Measurements from ENCODE around the gene AKNA. TPM values are rescaled to one million over a fixed set of nuclear protein-coding genes. Genes with fewer than 3 reads are reported as not detected.

Gene AKNA
- total RNA-seq, 3 donors from 2014 or later = 29.3 to 45.1 (median 44.9) TPM

- no peak for TF ChIP-seq CTCF (IDR thresholded peaks at IDR 0.05)
- ATAC-seq = no peak
- H3K9me3 ChIP-seq = no peaks in the 10 kb centered on the region
- H3K4me3 ChIP-seq = no peak overlapping the region
- H3K36me3 ChIP-seq (ENCODE audit: low read depth) = no peaks in the 10 kb centered on the region
- H3K4me1 ChIP-seq (ENCODE audit: low read depth) = no peaks in the 10 kb centered on the region
- no peak for DNase-seq
- intact Hi-C loops (cut with DNase I, micrococcal nuclease) = no loop called here
These were observed 36.3 kb upstream of the AKNA start for GRCh38 chr9:114424126-114424525.

GRCh38 chr9:114423181-114423580 is 35.4 kb upstream of the AKNA start:
- DNase-seq (no peak), ATAC-seq (no peak)
- intact Hi-C loops (cut with DNase I, micrococcal nuclease) = no loop called here
- no peaks in the 10 kb centered on the region for H3K9me3 ChIP-seq
- H3K36me3 ChIP-seq (ENCODE audit: low read depth) = no peaks in the 10 kb centered on the region
- H3K4me1 ChIP-seq (ENCODE audit: low read depth) = no peaks in the 10 kb centered on the region
- H3K4me3 ChIP-seq = no peak overlapping the region
- no peak for TF ChIP-seq CTCF (IDR thresholded peaks at IDR 0.05)

- H3K36me3 ChIP-seq (ENCODE audit: low read depth) = no peaks in the 10 kb centered on the region
- no peak for TF ChIP-seq CTCF (IDR thresholded peaks at IDR 0.05)
These were observed 33.4 kb upstream of the AKNA start for GRCh38 chr9:114421147-114421546.

GRCh38 chr9:114419796-114420195 is 32.0 kb upstream of the AKNA start:
- ATAC-seq = no peak
- Histone ChIP-seq H3K9me3 (no peaks in the 10 kb centered on the region), H3K4me3 (no peak overlapping the region), H3K4me1 (ENCODE audit: low read depth) (no peaks in the 10 kb centered on the region), H3K36me3 (ENCODE audit: low read depth) (no peaks in the 10 kb centered on the region)
- intact Hi-C loops (cut with DNase I, micrococcal nuclease) = no loop called here
- DNase-seq = no peak
- TF ChIP-seq CTCF (IDR thresholded peaks at IDR 0.05) = no peak

More at GRCh38 chr9:114421147-114421546, 33.4 kb upstream of the AKNA start:
- H3K4me1 ChIP-seq (ENCODE audit: low read depth) = no peaks in the 10 kb centered on the region
- no peak overlapping the region for H3K4me3 ChIP-seq
- ATAC-seq = no peak
- H3K9me3 ChIP-seq = no peaks in the 10 kb centered on the region
- intact Hi-C loops (cut with DNase I, micrococcal nuclease) = no loop called here
- DNase-seq = no peak

GRCh38 chr9:114418053-114418452 is 30.3 kb upstream of the AKNA start:
- Histone ChIP-seq H3K4me1 (ENCODE audit: low read depth) (no peaks in the 10 kb centered on the region), H3K4me3 (no peak overlapping the region), H3K36me3 (ENCODE audit: low read depth) (no peaks in the 10 kb centered on the region), H3K9me3 (no peaks in the 10 kb centered on the region)
- ATAC-seq (no peak), DNase-seq (no peak)
- intact Hi-C loops (cut with DNase I, micrococcal nuclease) = no loop called here
- TF ChIP-seq CTCF (IDR thresholded peaks at IDR 0.05) = no peak

- ATAC-seq = no peak
- Histone ChIP-seq H3K4me3 (no peak overlapping the region), H3K9me3 (no peaks in the 10 kb centered on the region), H3K36me3 (ENCODE audit: low read depth) (no peaks in the 10 kb centered on the region), H3K4me1 (ENCODE audit: low read depth) (no peaks in the 10 kb centered on the region)
- intact Hi-C loops (cut with DNase I, micrococcal nuclease) = no loop called here
- no peak for DNase-seq
- no peak for TF ChIP-seq CTCF (IDR thresholded peaks at IDR 0.05)
These were observed 29.7 kb upstream of the AKNA start for GRCh38 chr9:114417511-114417910.
